Measurements from ENCODE around the gene NAA10.
A peak's percentile ranks its signal among the peaks of the same experiment; 100 is the strongest.

NAA10 gene

GRCh38 chrX:153929576-153929975 is 5.3 kb downstream of the NAA10 start:
- DNase-seq (ENCODE audit: low read depth in 1 of 2, low spot score in 1 of 2): no peak

GRCh38 chrX:153928846-153929245 is 6.0 kb downstream of the NAA10 start:
- no peak for DNase-seq (ENCODE audit: low read depth in 1 of 2, low spot score in 1 of 2)

DNA sequence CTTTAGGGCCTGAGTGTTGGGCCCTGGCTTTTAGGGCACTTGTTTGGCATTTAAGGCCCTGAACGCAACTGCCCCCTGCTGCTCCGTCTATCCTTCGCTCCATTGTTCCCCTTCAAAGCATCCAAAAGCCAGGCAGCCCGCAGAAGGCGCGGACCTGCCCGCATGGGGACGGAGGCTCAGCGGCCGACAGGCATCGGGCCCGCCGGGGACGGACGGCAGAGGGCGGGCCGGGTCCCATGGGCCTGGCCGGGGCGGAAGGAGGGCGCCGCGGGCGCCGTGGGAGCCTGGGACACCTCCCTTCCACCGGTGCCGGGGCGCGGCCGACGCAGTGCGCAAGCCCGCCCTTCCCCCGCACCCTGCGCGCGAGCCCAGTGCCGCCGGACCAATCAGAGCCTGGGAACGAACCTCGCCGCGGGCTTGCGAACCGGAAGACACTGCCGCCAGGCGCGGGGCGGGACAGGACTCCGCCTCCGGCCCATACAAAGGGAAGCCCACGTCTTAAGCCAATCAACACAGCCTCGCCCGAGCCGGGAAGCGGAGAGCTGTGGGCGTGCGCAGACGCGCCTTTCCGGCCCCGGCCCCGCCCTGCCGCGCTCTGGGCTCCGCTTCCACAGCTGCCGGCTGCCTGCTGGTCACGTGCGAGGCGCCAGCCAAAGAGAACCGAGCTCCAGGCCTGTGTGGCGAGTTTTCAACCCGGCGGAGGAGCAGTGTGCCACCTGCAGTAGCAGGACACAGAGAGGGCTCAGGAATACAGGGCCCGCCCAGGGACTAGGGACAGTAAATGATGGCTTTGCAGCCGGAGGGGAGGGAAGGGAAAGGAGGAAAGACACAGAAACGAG is 6.7 kb downstream of the NAA10 start:
- peak; percentile 74 to 84 for DNase-seq (ENCODE audit: low read depth in 1 of 2, low spot score in 1 of 2)

DNA sequence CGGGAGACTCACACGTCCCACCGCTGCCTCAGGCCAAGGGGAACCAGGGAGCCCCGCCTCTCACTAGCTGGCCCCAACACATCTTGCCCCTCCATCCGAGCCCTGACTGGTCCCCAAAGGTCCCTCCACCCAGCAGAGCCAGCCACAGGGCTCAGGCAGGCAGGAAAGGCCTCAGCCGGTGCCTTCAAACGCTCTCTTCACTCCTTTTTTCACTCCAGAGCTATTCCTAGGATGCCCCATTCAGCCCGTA is 7.2 kb downstream of the NAA10 start:
- DNase-seq (ENCODE audit: low read depth in 1 of 2, low spot score in 1 of 2): no peak

DNA sequence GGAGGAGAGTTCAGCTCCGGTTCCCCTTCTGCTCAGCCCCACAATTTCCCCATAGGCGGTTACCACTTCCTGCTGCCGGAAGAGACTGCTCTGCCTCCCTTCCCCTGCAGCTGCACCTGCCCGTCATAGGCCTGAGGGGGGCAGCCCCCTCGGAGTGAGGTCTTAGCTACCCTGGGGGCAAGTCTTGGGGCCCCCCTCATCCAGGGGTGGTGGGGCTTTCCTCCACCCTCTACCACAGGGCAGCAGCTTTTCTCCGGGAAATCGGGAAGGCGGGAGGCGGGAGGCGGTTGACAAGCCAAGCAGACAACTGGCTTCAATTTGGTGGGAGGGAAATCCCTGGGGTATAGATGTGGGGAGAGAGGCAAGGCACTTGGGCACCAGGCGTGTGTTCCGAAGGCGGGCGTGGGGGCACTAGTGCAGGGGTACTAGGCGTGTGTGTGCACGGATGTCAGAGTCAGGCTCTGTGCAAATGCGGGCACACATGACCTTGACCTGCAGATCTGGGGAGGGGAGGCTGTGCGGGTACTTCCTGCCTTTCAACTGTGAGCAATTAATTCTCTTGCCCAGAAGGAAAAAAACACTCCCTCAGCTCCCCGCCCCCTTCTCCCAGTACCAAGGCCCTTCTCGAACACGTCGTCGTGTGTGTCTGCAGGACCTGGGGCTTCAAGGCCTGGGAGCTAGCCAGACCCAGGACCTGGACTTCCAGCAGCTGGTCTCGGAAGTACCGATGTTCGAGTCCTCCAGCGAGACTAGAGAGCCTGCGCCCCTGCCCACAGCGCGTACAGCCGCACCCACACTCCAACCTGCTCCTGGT is 7.8 kb downstream of the NAA10 start:
- peak in 1 of 2 donors; percentile 62 for DNase-seq (ENCODE audit: low read depth in 1 of 2, low spot score in 1 of 2)

- no peak for DNase-seq (ENCODE audit: low read depth in 1 of 2, low spot score in 1 of 2)
Measured at GRCh38 chrX:153926552-153926857, 8.3 kb downstream of the NAA10 start.

DNA sequence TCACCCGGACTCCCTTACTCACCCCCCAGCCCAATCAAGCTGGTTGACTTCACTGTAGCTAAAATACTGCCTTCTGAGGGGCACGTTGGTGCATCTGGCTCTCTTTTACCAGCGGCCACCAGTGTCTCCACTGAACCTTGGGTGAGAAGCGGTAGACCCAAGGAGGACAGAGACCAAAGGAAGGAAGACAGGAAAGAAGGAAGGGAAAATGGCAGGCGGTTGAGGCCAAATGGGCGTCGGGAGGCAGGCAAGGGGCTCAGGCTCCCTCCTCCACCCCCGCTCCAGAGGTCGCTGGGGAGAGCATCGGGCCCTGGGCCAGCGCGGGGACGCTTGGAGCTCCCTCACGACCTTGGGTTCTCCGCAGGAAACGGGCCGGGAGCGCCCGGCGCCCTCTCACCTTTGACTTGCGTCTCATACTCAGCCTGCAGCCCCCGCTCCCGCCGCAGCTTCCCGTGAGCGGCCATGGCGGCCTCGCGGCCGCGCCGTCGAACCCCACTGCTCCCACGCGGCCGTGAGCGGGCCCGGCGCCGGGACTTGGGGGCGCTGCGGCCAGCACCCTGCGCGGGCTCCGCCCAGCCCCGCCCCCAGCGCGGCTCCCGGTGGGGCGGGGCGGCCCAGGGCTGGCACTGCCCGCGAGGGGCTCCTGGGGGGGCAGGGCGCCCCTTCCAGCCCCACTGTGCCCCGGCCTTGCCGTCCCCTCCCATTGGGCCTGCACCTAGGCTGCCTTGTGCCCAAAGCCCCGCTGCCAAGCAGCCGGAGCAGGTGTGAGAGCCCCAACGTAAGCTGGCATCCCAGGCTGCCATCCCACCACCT is 8.9 kb downstream of the NAA10 start, which contains the start of gene ARHGAP4:
TSS of gene ARHGAP4 (minus strand) at position 526 of the 813 bp plus-strand sequence. CDS start at position 464, 62 bp downstream.
- peak in 1 of 2 donors; percentile 36 for DNase-seq (ENCODE audit: low read depth in 1 of 2, low spot score in 1 of 2)

GRCh38 chrX:153925387-153925738 is 9.5 kb downstream of the NAA10 start:
- DNase-seq (ENCODE audit: low read depth in 1 of 2, low spot score in 1 of 2): no peak

- DNase-seq (ENCODE audit: low read depth in 1 of 2, low spot score in 1 of 2): no peak
Measured at GRCh38 chrX:153924149-153924861, 10.5 kb downstream of the NAA10 start.

- no peak for DNase-seq (ENCODE audit: low read depth in 1 of 2, low spot score in 1 of 2)
Measured at GRCh38 chrX:153922932-153923857, 11.6 kb downstream of the NAA10 start.

GRCh38 chrX:153921511-153922446 is 13.1 kb downstream of the NAA10 start:
- no peak for DNase-seq (ENCODE audit: low read depth in 1 of 2, low spot score in 1 of 2)

- DNase-seq (ENCODE audit: low read depth in 1 of 2, low spot score in 1 of 2): no peak
Measured at GRCh38 chrX:153921070-153921469, 13.8 kb downstream of the NAA10 start.

DNA sequence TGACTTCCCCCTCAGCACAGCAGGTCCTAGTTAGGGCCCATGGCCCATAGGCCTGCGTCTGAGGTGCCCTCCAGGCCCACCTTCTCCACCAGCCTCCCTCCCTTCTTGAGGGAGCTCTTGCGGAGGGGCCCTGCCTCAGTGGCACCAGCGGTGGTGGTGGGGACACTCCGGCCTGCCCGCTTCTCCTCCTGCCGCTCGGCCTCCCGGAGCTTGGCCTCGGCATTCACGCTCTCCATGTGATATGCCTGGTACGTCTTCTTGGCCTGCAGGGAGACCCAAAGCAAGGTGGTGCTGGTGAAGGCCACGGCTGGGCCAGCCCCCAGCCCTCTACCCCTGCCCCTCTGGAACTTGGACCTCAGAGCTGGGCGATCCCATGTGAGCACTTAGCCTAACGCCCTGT is 14.3 kb downstream of the NAA10 start:
- DNase-seq (ENCODE audit: low read depth in 1 of 2, low spot score in 1 of 2): no peak

- DNase-seq (ENCODE audit: low read depth in 1 of 2, low spot score in 1 of 2): no peak
Measured at GRCh38 chrX:153919281-153919680, 15.6 kb downstream of the NAA10 start.

GRCh38 chrX:153917869-153918268 is 17.0 kb downstream of the NAA10 start:
- DNase-seq (ENCODE audit: low read depth in 1 of 2, low spot score in 1 of 2): no peak

- no peak for DNase-seq (ENCODE audit: low read depth in 1 of 2, low spot score in 1 of 2)
Measured at GRCh38 chrX:153913701-153914100, 21.1 kb downstream of the NAA10 start.

DNA sequence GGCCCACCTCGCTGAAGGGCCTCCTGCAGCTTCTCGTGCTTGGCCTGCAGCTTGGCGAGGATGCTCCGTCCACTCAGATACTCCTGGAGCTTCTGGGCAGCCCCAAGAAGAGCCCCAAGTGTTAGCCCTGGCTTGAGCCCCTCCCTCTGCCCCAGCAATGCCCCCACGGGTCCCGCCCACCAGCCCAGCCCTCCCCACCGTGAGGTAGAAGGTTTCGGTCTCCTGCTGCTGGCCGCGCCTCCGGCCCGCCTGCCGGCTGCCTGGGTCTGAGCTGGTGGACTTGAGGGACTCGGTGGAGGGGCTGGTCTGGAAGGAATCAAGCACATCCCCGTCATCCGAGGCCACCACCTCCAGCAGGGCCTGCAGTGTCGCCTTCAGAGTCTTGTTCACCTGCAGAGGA is 21.6 kb downstream of the NAA10 start:
- no peak for DNase-seq (ENCODE audit: low read depth in 1 of 2, low spot score in 1 of 2)

DNA sequence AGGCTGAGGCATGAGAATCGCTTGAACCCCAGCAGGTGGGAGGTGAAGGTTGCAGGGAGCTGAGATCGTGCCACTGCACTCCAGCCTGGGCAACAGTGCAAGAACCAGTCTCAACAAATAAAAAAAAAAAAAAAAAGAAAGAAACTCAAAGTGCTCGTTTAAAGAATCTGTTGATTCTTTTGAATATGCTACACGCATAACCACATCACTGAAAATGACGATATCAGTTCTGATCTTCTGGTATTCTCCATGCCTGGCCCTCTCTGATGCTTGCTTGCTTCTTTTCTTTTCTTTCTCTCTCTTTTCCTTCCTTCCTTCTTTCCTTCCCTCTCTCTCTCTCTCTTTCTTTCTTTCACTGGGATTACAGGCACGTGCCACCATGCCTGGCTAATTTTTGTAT is 23.0 kb downstream of the NAA10 start:
- DNase-seq (ENCODE audit: low read depth in 1 of 2, low spot score in 1 of 2): no peak

DNA sequence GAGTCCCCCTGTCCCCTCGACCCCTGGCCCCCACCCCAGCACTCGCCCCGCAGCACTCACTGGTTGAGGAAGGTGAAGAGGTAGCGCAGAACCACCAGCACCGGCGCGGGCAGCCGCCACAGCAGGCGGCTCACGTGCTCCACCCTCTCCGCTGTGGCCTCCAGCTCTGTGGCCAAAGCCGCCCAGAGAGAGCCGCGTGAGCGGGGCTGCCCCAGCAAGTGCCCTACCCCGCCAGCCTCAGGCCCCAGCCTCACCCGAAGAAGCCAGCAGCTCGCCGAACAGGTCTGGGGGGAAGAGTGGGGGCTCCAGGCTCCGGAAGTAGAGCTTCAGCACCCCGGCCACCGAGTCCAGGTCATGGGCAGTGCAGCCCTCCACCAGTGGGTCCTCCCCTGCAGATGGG is 24.4 kb downstream of the NAA10 start:
- no peak for DNase-seq (ENCODE audit: low read depth in 1 of 2, low spot score in 1 of 2)
